RWPE2 (cell line): Measurements from ENCODE around the gene PNPLA1.

ENCODE experiments used
- ATAC-seq: fragments of 200-7000 bp; cut with Tn5 transposase; 3 replicates; pipeline ENCODE4 v1.9.1; 2021; ENCODE audit warnings: low read depth
- DNase-seq: peaks from one replicate; pipeline ENCODE4 v3.0.0-alpha.2; 2020; ENCODE audit warnings: low spot score
- H3K27ac ChIP-seq: fragments of 450-650 bp; 2 replicates; pipeline ENCODE4 v1.5.1; 2017; ENCODE audit warnings: mild to moderate bottlenecking; ENCODE audit not compliant: poor library complexity, severe bottlenecking
- H3K27me3 ChIP-seq: fragments of 250-450 bp; sonication (Bioruptor Pico); 2 replicates; pipeline ENCODE4 v1.5.1; 2021; ENCODE audit warnings: mild to moderate bottlenecking, moderate library complexity; ENCODE audit not compliant: insufficient read depth, poor library complexity, severe bottlenecking
- H3K36me3 ChIP-seq: fragments of 250-450 bp; sonication (Bioruptor Pico); 2 replicates; pipeline ENCODE4 v1.5.1; 2020; ENCODE audit warnings: low read depth, mild to moderate bottlenecking, moderate library complexity
- H3K4me1 ChIP-seq: fragments of 250-450 bp; sonication (Bioruptor Pico); 2 replicates; pipeline ENCODE4 v1.5.1; 2021; ENCODE audit warnings: mild to moderate bottlenecking, moderate library complexity; ENCODE audit not compliant: insufficient read depth, poor library complexity, severe bottlenecking
- H3K4me3 ChIP-seq: fragments of 250-450 bp; sonication (Bioruptor Pico); 2 replicates; pipeline ENCODE4 v1.5.1; 2021; ENCODE audit warnings: mild to moderate bottlenecking, moderate library complexity; ENCODE audit not compliant: severe bottlenecking
- H3K9me3 ChIP-seq: fragments of 250-450 bp; sonication (Bioruptor Pico); 2 replicates; pipeline ENCODE4 v1.5.1; 2021; ENCODE audit warnings: mild to moderate bottlenecking, moderate library complexity; ENCODE audit not compliant: severe bottlenecking
- TF ChIP-seq, protein P1 (sequence below): fragments of 450-650 bp; IDR thresholded peaks from one replicate; pipeline ENCODE4 v1.5.1; 2017; ENCODE audit warnings: mild to moderate bottlenecking, moderate library complexity; ENCODE audit not compliant: poor library complexity, severe bottlenecking

The PNPLA1 gene

DNA sequence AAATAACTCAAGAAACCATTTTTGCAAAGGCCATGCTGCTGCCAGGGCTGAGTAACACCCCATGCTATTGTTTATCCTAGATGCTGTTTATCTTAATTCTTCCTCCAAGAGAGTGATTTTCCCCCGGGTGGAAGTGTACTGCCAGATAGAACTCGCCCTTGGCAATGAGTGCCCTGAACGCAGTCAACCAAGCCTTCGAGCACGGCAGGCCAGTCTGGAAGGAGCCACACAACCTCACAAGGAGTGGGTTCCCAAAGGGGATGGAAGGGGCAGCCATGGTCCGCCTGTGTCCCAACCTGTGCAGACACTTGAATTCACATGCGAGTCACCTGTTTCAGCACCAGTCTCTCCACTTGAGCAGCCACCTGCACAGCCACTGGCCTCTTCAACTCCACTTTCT lies 31.9 kb downstream of the PNPLA1 start:
- H3K36me3 ChIP-seq: no peaks in the 10 kb centered on the region
- no peak for DNase-seq
- ATAC-seq: no peak
- no peaks in the 10 kb centered on the region for H3K27me3 ChIP-seq
- H3K27ac ChIP-seq: no peak overlapping the region
- no peaks in the 10 kb centered on the region for H3K4me1 ChIP-seq
- TF ChIP-seq, protein P1, sequence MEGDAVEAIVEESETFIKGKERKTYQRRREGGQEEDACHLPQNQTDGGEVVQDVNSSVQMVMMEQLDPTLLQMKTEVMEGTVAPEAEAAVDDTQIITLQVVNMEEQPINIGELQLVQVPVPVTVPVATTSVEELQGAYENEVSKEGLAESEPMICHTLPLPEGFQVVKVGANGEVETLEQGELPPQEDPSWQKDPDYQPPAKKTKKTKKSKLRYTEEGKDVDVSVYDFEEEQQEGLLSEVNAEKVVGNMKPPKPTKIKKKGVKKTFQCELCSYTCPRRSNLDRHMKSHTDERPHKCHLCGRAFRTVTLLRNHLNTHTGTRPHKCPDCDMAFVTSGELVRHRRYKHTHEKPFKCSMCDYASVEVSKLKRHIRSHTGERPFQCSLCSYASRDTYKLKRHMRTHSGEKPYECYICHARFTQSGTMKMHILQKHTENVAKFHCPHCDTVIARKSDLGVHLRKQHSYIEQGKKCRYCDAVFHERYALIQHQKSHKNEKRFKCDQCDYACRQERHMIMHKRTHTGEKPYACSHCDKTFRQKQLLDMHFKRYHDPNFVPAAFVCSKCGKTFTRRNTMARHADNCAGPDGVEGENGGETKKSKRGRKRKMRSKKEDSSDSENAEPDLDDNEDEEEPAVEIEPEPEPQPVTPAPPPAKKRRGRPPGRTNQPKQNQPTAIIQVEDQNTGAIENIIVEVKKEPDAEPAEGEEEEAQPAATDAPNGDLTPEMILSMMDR: no peak
- no peaks in the 10 kb centered on the region for H3K9me3 ChIP-seq
- H3K4me3 ChIP-seq: no peak overlapping the region

DNA sequence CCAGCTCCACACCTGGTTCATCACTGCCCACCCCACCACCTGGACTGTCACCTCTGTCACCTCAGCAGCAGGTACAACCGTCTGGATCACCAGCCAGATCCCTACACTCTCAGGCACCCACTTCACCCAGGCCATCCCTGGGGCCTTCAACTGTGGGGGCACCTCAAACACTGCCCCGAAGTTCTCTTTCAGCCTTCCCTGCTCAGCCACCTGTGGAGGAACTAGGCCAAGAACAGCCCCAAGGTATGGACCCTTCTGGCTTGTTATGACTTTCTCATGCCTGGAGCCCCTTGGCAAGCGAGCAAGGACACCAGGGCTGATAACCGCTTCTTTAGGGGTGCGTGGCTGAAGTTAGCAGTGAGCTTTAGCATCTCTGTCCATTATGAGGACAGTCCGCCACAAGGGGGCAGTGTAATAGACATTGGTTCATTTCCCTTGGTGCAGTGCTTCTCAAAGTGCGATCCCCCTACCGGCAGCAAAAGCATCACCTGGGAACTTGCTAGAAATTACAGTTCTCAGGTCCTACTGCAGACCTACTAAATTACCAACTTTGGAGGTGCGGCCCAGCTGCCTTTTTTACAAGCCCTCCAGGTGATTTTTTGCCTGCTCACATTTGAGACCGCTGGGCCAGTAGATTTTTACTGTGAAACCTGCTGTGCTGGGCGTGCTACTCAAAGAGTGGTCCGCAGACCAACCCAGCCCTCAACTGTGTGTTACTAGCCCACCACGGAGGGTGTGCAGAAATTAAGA lies 32.5 kb downstream of the PNPLA1 start:
- Histone ChIP-seq H3K27me3 (no peaks in the 10 kb centered on the region), H3K9me3 (no peaks in the 10 kb centered on the region), H3K36me3 (no peaks in the 10 kb centered on the region), H3K27ac (no peak overlapping the region), H3K4me3 (no peak overlapping the region), H3K4me1 (no peaks in the 10 kb centered on the region)
- TF ChIP-seq, protein P1: peak; percentile 92
- ATAC-seq: peak; percentile 96
- DNase-seq: peak; percentile 82

DNA sequence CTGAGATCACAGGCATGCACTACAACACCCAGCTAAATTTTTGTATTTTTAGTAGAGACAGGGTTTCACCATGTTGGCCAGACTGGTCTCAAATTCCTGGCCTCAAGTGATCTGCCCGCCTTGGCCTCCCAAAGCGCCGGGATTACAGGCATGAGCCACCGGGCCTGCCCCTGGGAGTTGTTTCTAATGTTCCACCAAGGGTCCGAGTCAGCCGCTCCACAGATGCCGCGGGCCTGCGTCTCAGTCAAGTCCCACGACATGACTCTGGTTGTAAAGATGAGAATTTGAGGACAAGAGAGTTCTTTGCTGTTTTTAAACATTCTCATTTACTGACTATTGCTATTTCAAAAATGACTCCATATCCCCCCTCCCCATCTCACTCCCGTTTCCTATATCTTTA lies 36.0 kb downstream of the PNPLA1 start:
- Histone ChIP-seq H3K36me3 (no peaks in the 10 kb centered on the region), H3K9me3 (no peaks in the 10 kb centered on the region), H3K27ac (no peak overlapping the region), H3K27me3 (no peaks in the 10 kb centered on the region), H3K4me1 (no peaks in the 10 kb centered on the region), H3K4me3 (no peak overlapping the region)
- TF ChIP-seq, protein P1: no peak
- no peak for ATAC-seq
- DNase-seq: no peak

DNA sequence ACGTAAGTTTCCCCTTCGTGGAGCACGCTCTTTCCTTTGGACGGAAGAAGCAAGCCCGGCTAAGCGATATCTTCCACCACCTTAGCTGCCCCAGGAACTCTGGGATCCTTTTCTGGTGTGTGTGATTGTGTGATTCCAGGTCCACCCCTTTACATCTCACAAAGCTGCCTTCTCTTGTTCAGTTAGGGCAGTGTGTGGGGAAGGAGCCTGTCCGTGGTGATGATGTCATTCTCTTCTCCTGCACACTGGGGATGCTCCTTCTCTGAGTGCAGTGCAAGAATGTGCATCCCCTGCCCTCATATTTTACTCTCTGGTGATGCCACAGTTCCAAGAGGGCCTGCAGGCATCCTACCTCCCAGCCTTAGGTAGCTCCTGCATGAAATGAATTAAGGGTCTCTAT lies 36.5 kb downstream of the PNPLA1 start:
- H3K4me3 ChIP-seq: no peak overlapping the region
- no peaks in the 10 kb centered on the region for H3K27me3 ChIP-seq
- H3K4me1 ChIP-seq: no peaks in the 10 kb centered on the region
- no peak for ATAC-seq
- DNase-seq: no peak
- H3K27ac ChIP-seq: no peak overlapping the region
- no peaks in the 10 kb centered on the region for H3K9me3 ChIP-seq
- TF ChIP-seq, protein P1: no peak
- H3K36me3 ChIP-seq: no peaks in the 10 kb centered on the region

DNA sequence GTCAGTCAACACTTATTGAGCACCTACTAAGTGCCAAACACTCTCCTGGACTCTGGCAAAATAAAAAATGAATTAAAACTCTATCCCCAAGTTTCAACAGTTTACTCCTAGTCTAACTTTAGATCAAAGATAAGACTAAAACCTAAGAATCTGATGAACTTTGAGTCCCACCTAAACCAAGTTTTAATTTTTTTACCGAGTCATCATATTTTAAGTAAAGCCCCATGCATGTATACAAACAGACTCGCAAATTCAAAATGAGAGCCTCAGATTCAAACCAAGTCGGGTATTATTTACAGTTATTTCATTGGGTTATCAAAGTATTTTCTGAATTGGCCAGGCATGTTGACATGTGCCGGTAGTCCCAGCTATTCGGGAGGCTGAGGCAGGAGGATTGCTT lies 38.7 kb downstream of the PNPLA1 start:
- Histone ChIP-seq H3K27ac (no peak overlapping the region), H3K4me3 (no peak overlapping the region), H3K36me3 (no peaks in the 10 kb centered on the region), H3K4me1 (no peaks in the 10 kb centered on the region), H3K9me3 (no peaks in the 10 kb centered on the region), H3K27me3 (no peaks in the 10 kb centered on the region)
- no peak for ATAC-seq
- TF ChIP-seq, protein P1: no peak
- no peak for DNase-seq
